ENCODE data around the gene C5AR1.
A peak's percentile ranks its signal among the peaks of the same experiment; 100 is the strongest.
"Not testable (repeated sequence)": the region's sequence is repeated elsewhere in the genome, so short reads cannot be mapped to it uniquely, and the experiment has no call there.

The C5AR1 gene

GRCh38 chr19:47353307-47353712 lies 43.6 kb downstream of the C5AR1 start:
- no peak for DNase-seq
- TF ChIP-seq GATA1 (IDR thresholded peaks at IDR 0.05; ENCODE audit: low read depth, low read length), result no peak
- no peak for TF ChIP-seq POLR2A (IDR thresholded peaks at IDR 0.05; ENCODE audit: low read length)

- no peak for DNase-seq
- TF ChIP-seq GATA1 (IDR thresholded peaks at IDR 0.05; ENCODE audit: low read depth, low read length) (no peak), POLR2A (IDR thresholded peaks at IDR 0.05; ENCODE audit: low read length) (no peak)
Observed at GRCh38 chr19:47356900-47357299, 47.2 kb downstream of the C5AR1 start.

GRCh38 chr19:47357788-47358680 lies 48.4 kb downstream of the C5AR1 start:
- no peak for TF ChIP-seq GATA1 (IDR thresholded peaks at IDR 0.05; ENCODE audit: low read depth, low read length)
- no peak for TF ChIP-seq POLR2A (IDR thresholded peaks at IDR 0.05; ENCODE audit: low read length)

GRCh38 chr19:47358936-47359335 lies 49.3 kb downstream of the C5AR1 start:
- no peak for TF ChIP-seq POLR2A (IDR thresholded peaks at IDR 0.05; ENCODE audit: low read length)
- TF ChIP-seq GATA1 (IDR thresholded peaks at IDR 0.05; ENCODE audit: low read depth, low read length), result no peak
- DNase-seq, result no peak

More at GRCh38 chr19:47357788-47358680, 48.4 kb downstream of the C5AR1 start:
- peak in 1 of 2 experiments; percentile 25 for DNase-seq

GRCh38 chr19:47362321-47362720 lies 52.7 kb downstream of the C5AR1 start:
- TF ChIP-seq POLR2A (IDR thresholded peaks at IDR 0.05; ENCODE audit: low read length) (no peak), GATA1 (IDR thresholded peaks at IDR 0.05; ENCODE audit: low read depth, low read length) (no peak)
- no peak for DNase-seq

- DNase-seq, result no peak
- TF ChIP-seq GATA1 (IDR thresholded peaks at IDR 0.05; ENCODE audit: low read depth, low read length), result no peak
- TF ChIP-seq POLR2A (IDR thresholded peaks at IDR 0.05; ENCODE audit: low read length), result no peak
Observed at GRCh38 chr19:47363758-47364531, 54.3 kb downstream of the C5AR1 start.

GRCh38 chr19:47365455-47365854 lies 55.8 kb downstream of the C5AR1 start:
- DNase-seq, result not testable (repeated sequence)

GRCh38 chr19:47370045-47370611 lies 60.5 kb downstream of the C5AR1 start:
- peak in 1 of 2 experiments; percentile 17 for DNase-seq

GRCh38 chr19:47371261-47371660 lies 61.6 kb downstream of the C5AR1 start:
- TF ChIP-seq POLR2A (IDR thresholded peaks at IDR 0.05; ENCODE audit: low read length) (no peak), GATA1 (IDR thresholded peaks at IDR 0.05; ENCODE audit: low read depth, low read length) (no peak)
- DNase-seq, result no peak

More at GRCh38 chr19:47370045-47370611, 60.5 kb downstream of the C5AR1 start:
- TF ChIP-seq GATA1 (IDR thresholded peaks at IDR 0.05; ENCODE audit: low read depth, low read length) (no peak), POLR2A (IDR thresholded peaks at IDR 0.05; ENCODE audit: low read length) (no peak)

Data from erythroblast (primary cell).